HCT116 (cell line): ENCODE results near the gene SMPDL3B.

Experiments
- ELF1 ChIP-seq: IDR thresholded peaks from 2 replicates; pipeline ENCODE4 v1.6.1; 2012; ENCODE audit warnings: low read depth, borderline replicate concordance
- EZH2 ChIP-seq: fragments of 200-600 bp; sonication (generic); IDR thresholded peaks from 2 replicates; pipeline ENCODE4 v1.6.1; 2017; ENCODE audit warnings: antibody characterized with exemption, mixed run types
- POLR2A ChIP-seq: IDR thresholded peaks from 2 replicates; pipeline ENCODE4 v1.7.0; 2011; ENCODE audit warnings: borderline replicate concordance; ENCODE audit not compliant: insufficient read depth, insufficient read length; ENCODE audit errors: extremely low read depth
- TF ChIP-seq, protein P1 (sequence below), 3 experiments: fragments of 200-600 bp in 1 of 3; sonication (generic) in 1 of 3; IDR thresholded peaks in 2 of 3; conservative IDR thresholded peaks in 1 of 3; 2 replicates each; pipeline ENCODE4 v1.5.1; 2012 to 2017; ENCODE audit warnings: low read depth in 2 of 3, low read length in 2 of 3, antibody characterized with exemption in 1 of 3, borderline replicate concordance in 1 of 3, control low read depth in 1 of 3, mild to moderate bottlenecking in 1 of 3, mixed read lengths in 1 of 3, mixed run types in 1 of 3, moderate library complexity in 1 of 3; ENCODE audit not compliant: insufficient read depth in 1 of 3

DNA sequence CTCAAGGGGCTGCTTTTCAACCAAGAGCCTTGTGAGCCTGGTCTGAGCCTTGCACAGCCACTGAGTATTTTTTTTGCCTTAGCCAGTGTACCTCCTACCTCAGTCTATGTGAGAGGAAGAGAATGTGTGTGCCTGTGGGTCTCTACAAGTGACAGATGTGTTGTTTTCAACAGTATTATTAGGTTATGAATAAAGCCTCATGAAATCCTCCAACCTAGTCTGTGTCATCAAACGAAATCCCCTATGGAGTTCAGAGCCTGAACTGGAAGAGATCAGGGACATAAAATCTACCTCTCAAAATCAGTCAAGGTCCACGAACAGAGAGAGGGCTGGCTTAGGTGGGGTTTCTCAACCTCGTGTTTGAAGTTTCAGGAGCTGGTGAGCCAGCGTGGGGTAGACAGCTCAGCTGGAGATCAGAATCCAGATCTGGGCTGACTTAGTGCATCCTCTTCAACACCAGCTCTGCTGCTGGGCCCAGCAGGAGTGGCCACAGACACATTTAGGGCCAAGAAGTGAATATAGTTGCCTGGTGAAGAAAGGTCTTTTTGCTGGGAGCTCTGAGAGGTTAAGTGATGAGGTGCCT, 33.2 kb downstream of the SMPDL3B start:
- TF ChIP-seq, protein P1, sequence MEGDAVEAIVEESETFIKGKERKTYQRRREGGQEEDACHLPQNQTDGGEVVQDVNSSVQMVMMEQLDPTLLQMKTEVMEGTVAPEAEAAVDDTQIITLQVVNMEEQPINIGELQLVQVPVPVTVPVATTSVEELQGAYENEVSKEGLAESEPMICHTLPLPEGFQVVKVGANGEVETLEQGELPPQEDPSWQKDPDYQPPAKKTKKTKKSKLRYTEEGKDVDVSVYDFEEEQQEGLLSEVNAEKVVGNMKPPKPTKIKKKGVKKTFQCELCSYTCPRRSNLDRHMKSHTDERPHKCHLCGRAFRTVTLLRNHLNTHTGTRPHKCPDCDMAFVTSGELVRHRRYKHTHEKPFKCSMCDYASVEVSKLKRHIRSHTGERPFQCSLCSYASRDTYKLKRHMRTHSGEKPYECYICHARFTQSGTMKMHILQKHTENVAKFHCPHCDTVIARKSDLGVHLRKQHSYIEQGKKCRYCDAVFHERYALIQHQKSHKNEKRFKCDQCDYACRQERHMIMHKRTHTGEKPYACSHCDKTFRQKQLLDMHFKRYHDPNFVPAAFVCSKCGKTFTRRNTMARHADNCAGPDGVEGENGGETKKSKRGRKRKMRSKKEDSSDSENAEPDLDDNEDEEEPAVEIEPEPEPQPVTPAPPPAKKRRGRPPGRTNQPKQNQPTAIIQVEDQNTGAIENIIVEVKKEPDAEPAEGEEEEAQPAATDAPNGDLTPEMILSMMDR (IDR thresholded peaks at IDR 0.05 in 2 of 3, conservative IDR thresholded peaks at IDR 0.05 in 1 of 3; ENCODE audit: borderline replicate concordance in 1 of 3, insufficient read depth in 1 of 3, low read depth in 2 of 3, low read length in 2 of 3): no peak
- TF ChIP-seq EZH2: no peak
- no peak for TF ChIP-seq POLR2A
- no peak for TF ChIP-seq ELF1
